ENCODE data around the gene UGP2. TPM values are rescaled to one million over a fixed set of nuclear protein-coding genes. Genes with fewer than 3 reads are reported as not detected.

Gene UGP2
- total RNA-seq, 8 experiments from 2014 or later, result 44.1 to 208 (median 52.3) TPM

DNA sequence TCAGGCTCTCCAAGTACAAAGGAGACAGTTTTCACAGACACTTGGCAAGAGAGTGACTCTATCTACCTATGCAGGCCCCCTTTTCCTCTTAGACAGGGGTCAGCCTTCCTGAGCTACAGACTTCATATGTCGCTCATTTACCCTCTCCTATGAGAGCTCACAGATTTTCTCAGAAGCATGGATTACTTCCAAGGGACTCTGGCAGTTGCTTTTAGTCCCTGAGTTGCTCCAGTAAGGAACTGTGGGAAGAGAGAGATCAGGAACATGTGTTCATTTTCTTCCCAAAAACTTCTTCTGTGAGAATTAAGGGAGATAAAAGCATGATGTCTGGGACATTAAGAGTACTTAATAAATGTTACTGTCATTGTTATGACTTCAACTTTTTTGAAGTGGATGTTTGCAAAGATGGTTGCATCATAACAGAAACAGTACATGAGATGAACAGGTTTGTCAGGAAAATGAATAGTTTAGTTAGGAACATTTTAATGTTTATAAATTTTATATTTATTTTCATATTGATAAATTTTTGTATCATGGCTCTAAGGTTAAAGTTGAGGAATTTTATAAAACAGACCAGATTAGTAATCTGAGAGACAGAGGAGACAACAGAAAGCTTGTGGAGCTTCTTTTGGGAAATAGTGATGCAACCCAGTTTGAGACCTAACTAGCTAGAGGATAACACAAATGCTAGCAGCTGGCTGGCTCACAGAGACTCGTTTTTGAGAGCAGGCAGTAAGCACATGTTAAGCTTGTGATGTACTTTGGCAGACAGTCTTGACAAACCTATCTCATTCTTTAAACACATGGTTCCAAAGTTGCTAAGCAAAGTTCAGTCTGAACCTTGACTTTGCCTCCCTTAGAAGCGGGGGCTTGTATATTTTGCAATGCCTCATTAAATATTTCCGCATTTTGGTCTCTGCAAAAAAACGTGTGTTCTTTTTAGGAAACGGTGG, 21.7 kb upstream of the UGP2 start:
- Histone ChIP-seq H3K4me1 (replicated peaks in 1 of 2) (peaks cover 4 to 13% of the 10 kb centered on the region in 2 donors), H3K4me3 (no peak overlapping the region), H3K27ac (no peak overlapping the region)
- peak in 3 of 8 experiments; percentile 37 to 81 (median 45) for ATAC-seq (replicated peaks in 6 of 8)
- 11 to 83% (median 52%) methylated on average over 1 to 6 of the region's 6 CpGs for WGBS, 10 experiments
- in situ Hi-C loops (cut with MboI; ENCODE audit: low pct_unique_long_range_greater_than_20kb in 2 of 9, low sequenced_read_pairs in 9 of 9, unreplicated experiment in 9 of 9), result no loop called here

- H3K4me1 ChIP-seq (replicated peaks in 1 of 2), result peaks cover 4 to 13% of the 10 kb centered on the region in 2 donors
- 86 to 100% (median 94%) methylated on average over 1 of the region's 1 CpG; no CpG with 5 or more reads in 6 of the 10 experiments for WGBS, 10 experiments
- no peak overlapping the region for H3K4me3 ChIP-seq
- no peak for ATAC-seq (replicated peaks in 6 of 8)
- no peak overlapping the region for H3K27ac ChIP-seq
- in situ Hi-C loops (cut with MboI; ENCODE audit: low pct_unique_long_range_greater_than_20kb in 2 of 9, low sequenced_read_pairs in 9 of 9, unreplicated experiment in 9 of 9), result no loop called here
These were observed 20.7 kb upstream of the UGP2 start for GRCh38 chr2:63820969-63821368.

GRCh38 chr2:63821396-63821795, 20.3 kb upstream of the UGP2 start:
- Histone ChIP-seq H3K4me1 (replicated peaks in 1 of 2) (peaks cover 4 to 13% of the 10 kb centered on the region in 2 donors), H3K27ac (no peak overlapping the region), H3K4me3 (no peak overlapping the region)
- no peak for ATAC-seq (replicated peaks in 6 of 8)
- in situ Hi-C loops (cut with MboI; ENCODE audit: low pct_unique_long_range_greater_than_20kb in 2 of 9, low sequenced_read_pairs in 9 of 9, unreplicated experiment in 9 of 9), result no loop called here
- 60 to 100% (median 96%) methylated on average over 1 to 3 of the region's 3 CpGs; no CpG with 5 or more reads in 2 of the 10 experiments for WGBS, 10 experiments

- ATAC-seq (replicated peaks in 6 of 8), result no peak
- H3K27ac ChIP-seq, result no peak overlapping the region
- H3K4me1 ChIP-seq (replicated peaks in 1 of 2), result peaks cover 4 to 13% of the 10 kb centered on the region in 2 donors
- in situ Hi-C loops (cut with MboI; ENCODE audit: low pct_unique_long_range_greater_than_20kb in 2 of 9, low sequenced_read_pairs in 9 of 9, unreplicated experiment in 9 of 9), result no loop called here
- H3K4me3 ChIP-seq, result no peak overlapping the region
- WGBS, 10 experiments, result 71 to 100% (median 94%) methylated on average over 1 to 3 of the region's 3 CpGs; no CpG with 5 or more reads in 2 of the 10 experiments
These were observed 19.2 kb upstream of the UGP2 start for GRCh38 chr2:63822478-63822877.

DNA sequence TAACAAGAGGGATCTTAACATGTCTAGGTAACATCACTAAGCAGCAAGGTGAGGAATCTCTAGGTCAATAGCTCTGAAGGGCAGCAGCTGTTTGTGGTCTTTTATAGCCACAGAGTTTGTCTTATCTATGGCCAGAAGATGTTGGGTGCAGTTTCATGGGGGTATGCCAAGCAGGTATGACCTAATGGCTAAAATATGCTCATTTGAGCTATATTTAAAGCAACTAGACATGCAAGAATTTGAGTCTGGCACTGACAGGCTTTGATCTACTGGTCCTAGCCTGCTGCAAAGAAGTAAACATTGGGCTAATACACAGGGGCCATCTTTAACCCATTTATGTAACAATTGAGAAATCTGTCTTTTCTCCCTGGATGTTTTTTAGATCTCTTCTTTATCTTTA, 13.9 kb upstream of the UGP2 start:
- in situ Hi-C loops (cut with MboI; ENCODE audit: low pct_unique_long_range_greater_than_20kb in 2 of 9, low sequenced_read_pairs in 9 of 9, unreplicated experiment in 9 of 9), result no loop called here
- Histone ChIP-seq H3K4me3 (no peak overlapping the region), H3K4me1 (replicated peaks in 1 of 2) (no peaks in the 10 kb centered on the region), H3K27ac (no peak overlapping the region)
- peak in 6 of 8 experiments; percentile 59 to 97 (median 80) for ATAC-seq (replicated peaks in 6 of 8)

DNA sequence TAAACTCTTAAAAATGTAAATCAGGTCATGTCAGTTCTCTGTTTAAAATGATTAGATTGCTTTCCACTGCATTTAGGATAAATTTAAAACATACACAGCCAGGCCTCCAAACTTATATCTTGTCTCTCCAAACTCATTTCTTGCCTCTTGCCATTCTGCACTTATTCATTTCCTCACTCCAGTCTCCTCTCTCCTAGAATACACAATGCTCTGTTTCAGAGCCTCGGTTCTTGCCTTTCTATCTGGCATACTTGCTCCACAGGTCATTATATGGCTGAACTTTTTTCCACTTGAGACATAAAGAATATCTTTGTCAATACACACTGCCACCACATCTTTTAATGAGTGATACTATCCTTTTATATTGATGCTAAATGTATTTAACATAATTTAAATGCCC, 10.5 kb upstream of the UGP2 start:
- ATAC-seq (replicated peaks in 6 of 8), result no peak
- WGBS, 10 experiments, result 13 to 100% (median 67%) methylated on average over 1 of the region's 1 CpG; no CpG with 5 or more reads in 2 of the 10 experiments
- Histone ChIP-seq H3K27ac (no peak overlapping the region), H3K4me3 (no peak overlapping the region), H3K4me1 (replicated peaks in 1 of 2) (no peaks in the 10 kb centered on the region)
- in situ Hi-C loops (cut with MboI; ENCODE audit: low pct_unique_long_range_greater_than_20kb in 2 of 9, low sequenced_read_pairs in 9 of 9, unreplicated experiment in 9 of 9), result no loop called here

- no peak for ATAC-seq (replicated peaks in 6 of 8)
- Histone ChIP-seq H3K4me3 (no peak overlapping the region), H3K27ac (no peak overlapping the region), H3K4me1 (replicated peaks in 1 of 2) (no peaks in the 10 kb centered on the region)
- WGBS, 10 experiments, result 37 to 100% (median 91%) methylated on average over 1 to 2 of the region's 2 CpGs; no CpG with 5 or more reads in 3 of the 10 experiments
- in situ Hi-C loops (cut with MboI; ENCODE audit: low pct_unique_long_range_greater_than_20kb in 2 of 9, low sequenced_read_pairs in 9 of 9, unreplicated experiment in 9 of 9), result no loop called here
These were observed 7.3 kb upstream of the UGP2 start for GRCh38 chr2:63834401-63834800.

- in situ Hi-C loops (cut with MboI; ENCODE audit: low pct_unique_long_range_greater_than_20kb in 2 of 9, low sequenced_read_pairs in 9 of 9, unreplicated experiment in 9 of 9), result no loop called here
- 69 to 100% (median 96%) methylated on average over 1 to 2 of the region's 2 CpGs; no CpG with 5 or more reads in 2 of the 10 experiments for WGBS, 10 experiments
- H3K4me3 ChIP-seq, result no peak overlapping the region
- H3K27ac ChIP-seq, result no peak overlapping the region
- ATAC-seq (replicated peaks in 6 of 8), result no peak
- peaks cover 0 to 3% of the 10 kb centered on the region in 2 donors for H3K4me1 ChIP-seq (replicated peaks in 1 of 2)
These were observed 4.6 kb upstream of the UGP2 start for GRCh38 chr2:63837036-63837594.

DNA sequence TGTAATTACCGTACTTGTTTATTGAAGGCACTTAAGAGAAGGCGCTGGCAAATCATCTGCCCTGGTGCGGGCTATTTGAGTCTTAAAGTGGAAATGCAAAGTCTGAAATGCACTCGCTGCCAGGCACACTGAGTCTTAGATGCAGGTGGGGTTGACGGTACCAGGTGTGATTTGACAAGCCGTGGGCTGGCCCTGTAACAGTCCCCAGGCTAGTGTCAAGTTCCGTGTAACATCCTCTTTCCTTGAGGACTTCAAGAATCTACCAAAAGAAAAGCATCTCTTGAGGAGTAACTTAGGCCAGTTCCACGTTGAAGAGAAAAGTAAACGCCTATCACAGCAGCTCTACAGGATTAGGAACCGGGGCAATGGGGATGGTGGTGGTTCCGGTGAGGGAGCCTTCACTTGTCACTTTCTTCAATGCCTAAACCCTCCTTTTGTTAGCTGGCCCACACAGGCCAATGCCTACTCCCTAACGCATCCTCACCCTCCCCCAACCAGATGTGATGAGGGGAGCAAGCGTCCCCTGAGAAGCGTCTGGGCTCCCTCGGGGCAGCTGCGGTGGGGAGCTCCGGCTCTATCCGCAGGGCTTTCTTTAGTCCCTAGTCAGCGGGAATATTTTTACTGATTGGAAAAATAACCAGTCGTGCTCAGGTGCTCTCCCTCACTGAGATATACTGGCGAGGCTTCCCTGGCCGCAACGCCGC, 1.5 kb upstream of the UGP2 start:
- WGBS, 10 experiments, result 4 to 44% (median 18%) methylated on average over 2 to 11 of the region's 24 CpGs
- in situ Hi-C loops (cut with MboI; ENCODE audit: low pct_unique_long_range_greater_than_20kb in 2 of 9, low sequenced_read_pairs in 9 of 9, unreplicated experiment in 9 of 9), result no loop called here
- peak overlapping the region; percentile 55 to 78 (median 61) for H3K4me3 ChIP-seq

GRCh38 chr2:63840785-63841253, 877 bp upstream of the UGP2 start:
- peaks cover 0 to 12% of the 10 kb centered on the region in 2 donors for H3K4me1 ChIP-seq (replicated peaks in 1 of 2)
- 0 to 20% (median 10%) methylated on average over 1 to 4 of the region's 34 CpGs; no CpG with 5 or more reads in 7 of the 10 experiments for WGBS, 10 experiments
- peak; percentile 82 to 96 (median 94) for ATAC-seq (replicated peaks in 6 of 8)
- in situ Hi-C loops (cut with MboI; ENCODE audit: low pct_unique_long_range_greater_than_20kb in 2 of 9, low sequenced_read_pairs in 9 of 9, unreplicated experiment in 9 of 9), result no loop called here
- peak overlapping the region; percentile 80 to 85 for H3K27ac ChIP-seq
- H3K4me3 ChIP-seq, result peak overlapping the region; percentile 55 to 78 (median 61)

More for the DNA sequence above, 1.5 kb upstream of the UGP2 start:
- peaks cover 0 to 12% of the 10 kb centered on the region in 2 donors for H3K4me1 ChIP-seq (replicated peaks in 1 of 2)
- peak; percentile 12 to 55 (median 46) for ATAC-seq (replicated peaks in 6 of 8)
- peak overlapping the region; percentile 52 to 65 for H3K27ac ChIP-seq

DNA sequence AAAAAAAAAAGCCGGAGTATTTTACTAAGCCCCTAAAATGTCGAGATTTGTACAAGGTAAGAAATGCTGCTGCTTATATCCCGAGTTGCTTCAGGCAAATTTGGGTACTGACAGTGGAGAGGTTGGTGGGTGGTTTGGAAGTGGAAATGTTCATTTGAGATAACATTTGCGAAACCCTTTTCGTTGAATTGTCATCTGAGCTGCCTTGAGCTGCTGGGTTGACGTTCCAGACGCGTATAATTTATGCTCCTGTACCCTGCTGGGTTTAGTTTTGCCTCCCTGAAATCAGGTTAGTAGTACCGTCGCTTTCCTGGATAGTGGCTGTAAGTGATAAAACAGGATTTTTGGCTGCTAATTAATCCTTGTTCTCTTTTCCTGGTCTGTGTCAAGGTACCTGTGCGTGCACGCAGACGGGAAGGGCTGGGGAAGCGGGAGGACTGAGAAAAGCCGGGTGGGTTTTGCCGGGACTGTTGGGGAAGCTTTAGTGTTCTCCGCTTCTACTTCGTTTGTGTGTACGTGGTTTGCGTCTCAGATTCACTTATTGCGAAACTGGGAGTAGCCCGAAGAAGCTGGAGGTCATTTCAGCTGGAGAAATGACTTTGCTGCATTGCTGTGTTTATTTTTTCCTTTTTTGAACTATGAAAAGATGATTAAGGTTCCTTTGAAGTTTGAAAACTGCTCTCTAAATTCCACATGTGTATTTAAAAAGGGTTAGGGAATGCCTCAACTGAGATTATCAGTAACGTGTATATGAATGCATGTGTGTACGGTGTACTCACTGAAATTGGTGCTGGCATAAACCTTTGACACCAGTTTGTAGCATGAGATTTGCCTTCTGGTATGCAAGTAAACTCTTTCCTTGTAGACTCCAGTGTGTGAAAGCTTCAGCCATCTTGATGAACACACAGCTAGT, 709 bp downstream of the UGP2 start:
- ATAC-seq (replicated peaks in 6 of 8), result peak in 1 of 8 experiments; percentile 1
- peak overlapping the region; percentile 55 to 78 (median 61) for H3K4me3 ChIP-seq
- 0 to 6% (median 1%) methylated on average over 2 to 21 of the region's 24 CpGs for WGBS, 10 experiments
- in situ Hi-C loops (cut with MboI; ENCODE audit: low pct_unique_long_range_greater_than_20kb in 2 of 9, low sequenced_read_pairs in 9 of 9, unreplicated experiment in 9 of 9), result no loop called here
- H3K4me1 ChIP-seq (replicated peaks in 1 of 2), result peaks cover 0 to 12% of the 10 kb centered on the region in 2 donors
- H3K27ac ChIP-seq, result no peak overlapping the region

DNA sequence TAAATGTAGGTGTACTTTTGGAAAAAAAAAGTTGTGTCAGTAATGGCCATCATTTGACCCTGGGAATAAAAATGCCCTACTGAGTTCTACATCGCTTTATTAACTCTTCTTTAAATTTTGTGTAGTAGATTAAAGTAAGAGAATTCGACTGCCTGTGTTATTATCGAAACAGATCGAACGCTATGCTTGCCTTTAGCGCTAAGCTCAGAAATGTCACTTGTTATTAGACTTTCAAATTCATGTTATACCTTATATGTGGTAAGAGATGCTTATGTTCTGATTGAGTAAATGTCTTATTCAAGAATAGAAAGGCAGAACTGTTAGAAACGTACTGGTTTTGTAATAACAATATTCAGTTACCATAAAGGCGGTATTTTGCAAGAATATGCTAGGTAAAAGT, 1.4 kb downstream of the UGP2 start:
- peak overlapping the region; percentile 55 to 78 (median 61) for H3K4me3 ChIP-seq
- peaks cover 0 to 12% of the 10 kb centered on the region in 2 donors for H3K4me1 ChIP-seq (replicated peaks in 1 of 2)
- in situ Hi-C loops (cut with MboI; ENCODE audit: low pct_unique_long_range_greater_than_20kb in 2 of 9, low sequenced_read_pairs in 9 of 9, unreplicated experiment in 9 of 9), result no loop called here
- no peak overlapping the region for H3K27ac ChIP-seq
- WGBS, 10 experiments, result 3 to 86% (median 34%) methylated on average over 1 to 8 of the region's 8 CpGs
- no peak for ATAC-seq (replicated peaks in 6 of 8)
